Measurements from ENCODE around the gene MSH3.

The MSH3 gene

DNA sequence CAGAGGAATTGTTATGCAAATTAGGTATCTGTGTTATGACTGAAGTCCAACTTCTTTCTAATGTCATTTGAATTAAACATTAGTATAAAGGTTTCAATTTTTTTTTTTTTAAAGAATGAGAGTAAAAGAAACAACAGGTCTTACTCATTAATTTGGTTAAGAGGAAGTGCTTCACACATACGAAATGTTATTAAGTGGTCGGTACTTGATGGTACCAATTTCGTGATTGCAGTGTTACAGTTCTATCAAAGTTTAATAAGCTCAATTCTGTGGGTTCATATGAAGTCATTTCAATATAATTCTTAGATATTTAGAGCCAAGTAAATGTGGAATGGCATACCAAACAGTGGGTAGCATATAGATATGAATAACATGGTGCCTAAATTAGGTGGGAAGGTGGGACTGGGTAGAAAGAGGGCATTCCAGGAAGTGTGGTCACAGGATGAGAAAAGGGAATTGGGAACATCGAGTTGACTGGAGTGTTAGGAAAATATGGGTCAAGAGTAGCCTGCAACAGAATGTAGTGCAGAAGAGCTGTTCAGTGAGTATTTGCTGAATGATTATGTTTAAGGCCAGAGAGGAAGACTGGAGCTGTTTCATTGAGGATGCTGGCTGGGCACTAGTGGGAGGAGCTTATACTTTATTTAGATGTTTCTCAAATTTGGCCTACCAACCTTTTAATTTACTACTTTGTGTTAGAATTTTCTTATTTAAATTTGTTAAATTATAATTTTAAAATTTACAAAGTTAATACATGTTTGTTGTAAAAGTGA is 34.4 kb downstream of the MSH3 start:
- TF ChIP-seq, protein P1, sequence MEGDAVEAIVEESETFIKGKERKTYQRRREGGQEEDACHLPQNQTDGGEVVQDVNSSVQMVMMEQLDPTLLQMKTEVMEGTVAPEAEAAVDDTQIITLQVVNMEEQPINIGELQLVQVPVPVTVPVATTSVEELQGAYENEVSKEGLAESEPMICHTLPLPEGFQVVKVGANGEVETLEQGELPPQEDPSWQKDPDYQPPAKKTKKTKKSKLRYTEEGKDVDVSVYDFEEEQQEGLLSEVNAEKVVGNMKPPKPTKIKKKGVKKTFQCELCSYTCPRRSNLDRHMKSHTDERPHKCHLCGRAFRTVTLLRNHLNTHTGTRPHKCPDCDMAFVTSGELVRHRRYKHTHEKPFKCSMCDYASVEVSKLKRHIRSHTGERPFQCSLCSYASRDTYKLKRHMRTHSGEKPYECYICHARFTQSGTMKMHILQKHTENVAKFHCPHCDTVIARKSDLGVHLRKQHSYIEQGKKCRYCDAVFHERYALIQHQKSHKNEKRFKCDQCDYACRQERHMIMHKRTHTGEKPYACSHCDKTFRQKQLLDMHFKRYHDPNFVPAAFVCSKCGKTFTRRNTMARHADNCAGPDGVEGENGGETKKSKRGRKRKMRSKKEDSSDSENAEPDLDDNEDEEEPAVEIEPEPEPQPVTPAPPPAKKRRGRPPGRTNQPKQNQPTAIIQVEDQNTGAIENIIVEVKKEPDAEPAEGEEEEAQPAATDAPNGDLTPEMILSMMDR (IDR thresholded peaks at IDR 0.05; ENCODE audit: low read length): no peak
- no peak for TF ChIP-seq EZH2 (optimal IDR thresholded peaks at IDR 0.05; ENCODE audit: low read depth, low read length)
- no peak for TF ChIP-seq EZH2phosphoT487 (IDR thresholded peaks at IDR 0.05; ENCODE audit: low read length)
- Histone ChIP-seq H3K4me2 (ENCODE audit: low read depth, low read length) (no peak overlapping the region), H2AFZ (ENCODE audit: low read length) (no peak overlapping the region), H3K36me3 (replicated peaks; ENCODE audit: insufficient read depth, low read length) (no peaks in the 10 kb centered on the region; the same call in 1 of the 2 replicates), H3K79me2 (ENCODE audit: low read length) (peaks cover 6% of the 10 kb centered on the region; the same call in 1 of the 2 replicates), H3K9me3 (replicated peaks; ENCODE audit: insufficient read depth, low read length) (no peaks in the 10 kb centered on the region), H4K20me1 (ENCODE audit: insufficient read depth, low read length) (no peaks in the 10 kb centered on the region), H3K9ac (ENCODE audit: low read length) (no peak overlapping the region), H3K4me1 (ENCODE audit: low read length) (no peaks in the 10 kb centered on the region), H3K4me3 (ENCODE audit: low read length) (no peak overlapping the region), H3K27ac (ENCODE audit: low read length) (no peak overlapping the region), H3K27me3 (replicated peaks; ENCODE audit: insufficient read depth, low read length) (no peaks in the 10 kb centered on the region), H3F3A (ENCODE audit: insufficient read depth, low read length) (no peaks in the 10 kb centered on the region), H3K9me2 (replicated peaks; ENCODE audit: insufficient read depth, low read length) (no peaks in the 10 kb centered on the region)
- DNase-seq: no peak

DNA sequence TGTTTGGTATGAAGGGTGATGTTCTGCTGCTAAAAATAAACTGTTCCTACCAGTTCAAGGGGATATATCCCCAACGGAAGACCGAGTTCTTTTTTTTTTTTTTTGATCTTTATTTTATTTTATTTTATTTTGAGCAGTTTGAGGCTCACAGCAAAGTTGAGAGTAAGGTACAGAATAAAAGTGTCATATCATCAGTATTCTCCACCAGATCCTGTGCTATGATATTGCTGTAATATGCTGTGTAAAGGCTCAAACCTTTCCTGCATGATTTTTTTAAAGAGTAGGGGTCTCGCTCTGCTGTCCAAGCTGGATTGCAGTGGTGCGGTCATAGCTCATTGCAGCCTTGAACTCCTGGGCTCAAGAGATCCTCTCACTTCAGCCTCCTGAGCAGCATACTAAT is 35.2 kb downstream of the MSH3 start:
- Histone ChIP-seq H3K4me3 (ENCODE audit: low read length) (no peak overlapping the region), H3F3A (ENCODE audit: insufficient read depth, low read length) (no peaks in the 10 kb centered on the region), H2AFZ (ENCODE audit: low read length) (no peak overlapping the region), H3K4me2 (ENCODE audit: low read depth, low read length) (no peak overlapping the region), H3K27me3 (replicated peaks; ENCODE audit: insufficient read depth, low read length) (no peaks in the 10 kb centered on the region), H4K20me1 (ENCODE audit: insufficient read depth, low read length) (no peaks in the 10 kb centered on the region), H3K36me3 (replicated peaks; ENCODE audit: insufficient read depth, low read length) (no peaks in the 10 kb centered on the region; the same call in 1 of the 2 replicates), H3K4me1 (ENCODE audit: low read length) (no peaks in the 10 kb centered on the region), H3K27ac (ENCODE audit: low read length) (no peak overlapping the region), H3K79me2 (ENCODE audit: low read length) (peaks cover 3% of the 10 kb centered on the region; the same call in 1 of the 2 replicates), H3K9me2 (replicated peaks; ENCODE audit: insufficient read depth, low read length) (no peaks in the 10 kb centered on the region), H3K9ac (ENCODE audit: low read length) (no peak overlapping the region), H3K9me3 (replicated peaks; ENCODE audit: insufficient read depth, low read length) (no peaks in the 10 kb centered on the region)
- TF ChIP-seq EZH2 (optimal IDR thresholded peaks at IDR 0.05; ENCODE audit: low read depth, low read length) (no peak), EZH2phosphoT487 (IDR thresholded peaks at IDR 0.05; ENCODE audit: low read length) (no peak)
- TF ChIP-seq, protein P1 (IDR thresholded peaks at IDR 0.05; ENCODE audit: low read length): no peak
- DNase-seq: no peak

DNA sequence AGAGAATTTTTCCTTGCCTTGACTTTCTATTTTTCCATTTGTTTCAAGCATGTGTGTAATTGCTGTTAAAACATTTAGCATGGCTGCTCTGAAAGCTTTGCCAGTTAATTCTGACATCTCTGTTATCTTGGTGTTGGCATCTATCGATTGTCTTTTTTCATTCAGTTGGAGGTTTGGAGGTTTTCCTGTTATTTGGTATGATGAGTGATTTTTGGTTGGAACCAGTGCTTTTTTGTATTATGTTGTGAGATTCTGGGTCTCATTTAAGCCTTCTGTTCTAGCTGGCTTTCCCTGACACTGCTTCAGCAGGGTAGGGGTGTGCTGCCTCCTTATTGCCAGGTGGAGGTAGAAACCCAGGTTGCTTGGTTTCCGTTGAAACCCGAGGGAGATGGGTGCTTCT is 41.2 kb downstream of the MSH3 start:
- Histone ChIP-seq H3K27ac (ENCODE audit: low read length) (no peak overlapping the region), H3K9me2 (replicated peaks; ENCODE audit: insufficient read depth, low read length) (no peaks in the 10 kb centered on the region), H4K20me1 (ENCODE audit: insufficient read depth, low read length) (no peaks in the 10 kb centered on the region), H3K9me3 (replicated peaks; ENCODE audit: insufficient read depth, low read length) (no peaks in the 10 kb centered on the region), H3F3A (ENCODE audit: insufficient read depth, low read length) (no peaks in the 10 kb centered on the region), H3K79me2 (ENCODE audit: low read length) (no peaks in the 10 kb centered on the region), H3K4me3 (ENCODE audit: low read length) (no peak overlapping the region), H3K4me2 (ENCODE audit: low read depth, low read length) (no peak overlapping the region), H2AFZ (ENCODE audit: low read length) (no peak overlapping the region), H3K9ac (ENCODE audit: low read length) (no peak overlapping the region), H3K27me3 (replicated peaks; ENCODE audit: insufficient read depth, low read length) (no peaks in the 10 kb centered on the region), H3K4me1 (ENCODE audit: low read length) (no peaks in the 10 kb centered on the region), H3K36me3 (replicated peaks; ENCODE audit: insufficient read depth, low read length) (no peaks in the 10 kb centered on the region)
- DNase-seq: no peak
- TF ChIP-seq EZH2 (optimal IDR thresholded peaks at IDR 0.05; ENCODE audit: low read depth, low read length): no peak
- TF ChIP-seq EZH2phosphoT487 (IDR thresholded peaks at IDR 0.05; ENCODE audit: low read length): no peak
- TF ChIP-seq, protein P1 (IDR thresholded peaks at IDR 0.05; ENCODE audit: low read length): no peak
